Transverse colon (tissue), 3 donors: ENCODE measurements around the gene HS2ST1.

Experiments used
- CTCF ChIP-seq, 5 experiments: fragments of 200-600 bp in 3 of 5; fragments of 450-650 bp in 2 of 5; sonication (generic) in 3 of 5; IDR thresholded peaks; 1 replicate in 2 of 5; 2 replicates in 3 of 5; pipeline ENCODE4 v1.5.1; 2016 to 2017; ENCODE audit warnings: antibody characterized with exemption in 5 of 5, inconsistent platforms in 3 of 5, mild to moderate bottlenecking in 2 of 5, moderate library complexity in 1 of 5
- POLR2A ChIP-seq: fragments of 450-650 bp; IDR thresholded peaks from one replicate; pipeline ENCODE4 v1.6.1; 2016; ENCODE audit warnings: antibody characterized with exemption, mild to moderate bottlenecking, moderate library complexity

GRCh38 chr1:86905875-86906274, 8.6 kb upstream of the HS2ST1 start:
- TF ChIP-seq POLR2A: no peak
- no peak for TF ChIP-seq CTCF (IDR thresholded peaks at IDR 0.05)
